ENCODE data around the gene PCBP3.

DNA sequence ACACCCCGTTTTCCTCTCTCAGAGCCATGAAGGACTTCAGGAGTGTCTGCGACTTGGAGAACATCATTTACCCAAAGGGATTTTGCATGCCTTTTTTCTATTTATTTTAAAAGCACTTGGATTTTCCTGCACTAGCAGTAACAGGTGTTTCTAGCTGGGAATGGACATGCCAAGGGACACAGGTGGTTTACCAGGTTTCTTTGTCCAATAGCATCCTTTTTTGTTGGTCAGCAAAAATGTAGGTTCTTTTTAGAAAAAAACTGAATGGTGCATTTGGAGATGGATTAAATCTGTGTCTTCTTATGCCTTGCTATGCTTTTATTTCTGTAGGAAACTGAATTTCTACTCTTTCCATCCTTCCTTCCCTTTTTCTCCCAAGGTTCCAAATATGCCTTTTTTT, 205.3 kb downstream of the PCBP3 start:
- no peak for TF ChIP-seq EP300 (conservative IDR thresholded peaks at IDR 0.05; ENCODE audit: poor library complexity, severe bottlenecking)
- TF ChIP-seq, protein P1, sequence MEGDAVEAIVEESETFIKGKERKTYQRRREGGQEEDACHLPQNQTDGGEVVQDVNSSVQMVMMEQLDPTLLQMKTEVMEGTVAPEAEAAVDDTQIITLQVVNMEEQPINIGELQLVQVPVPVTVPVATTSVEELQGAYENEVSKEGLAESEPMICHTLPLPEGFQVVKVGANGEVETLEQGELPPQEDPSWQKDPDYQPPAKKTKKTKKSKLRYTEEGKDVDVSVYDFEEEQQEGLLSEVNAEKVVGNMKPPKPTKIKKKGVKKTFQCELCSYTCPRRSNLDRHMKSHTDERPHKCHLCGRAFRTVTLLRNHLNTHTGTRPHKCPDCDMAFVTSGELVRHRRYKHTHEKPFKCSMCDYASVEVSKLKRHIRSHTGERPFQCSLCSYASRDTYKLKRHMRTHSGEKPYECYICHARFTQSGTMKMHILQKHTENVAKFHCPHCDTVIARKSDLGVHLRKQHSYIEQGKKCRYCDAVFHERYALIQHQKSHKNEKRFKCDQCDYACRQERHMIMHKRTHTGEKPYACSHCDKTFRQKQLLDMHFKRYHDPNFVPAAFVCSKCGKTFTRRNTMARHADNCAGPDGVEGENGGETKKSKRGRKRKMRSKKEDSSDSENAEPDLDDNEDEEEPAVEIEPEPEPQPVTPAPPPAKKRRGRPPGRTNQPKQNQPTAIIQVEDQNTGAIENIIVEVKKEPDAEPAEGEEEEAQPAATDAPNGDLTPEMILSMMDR (IDR thresholded peaks at IDR 0.05; ENCODE audit: poor library complexity, severe bottlenecking), result no peak

All from neural cell (in vitro differentiated cells).